Measurements from ENCODE around the gene MAN1A1.
"Not testable (repeated sequence)": the region's sequence is repeated elsewhere in the genome, so short reads cannot be mapped to it uniquely, and the experiment has no call there.

Gene MAN1A1

DNA sequence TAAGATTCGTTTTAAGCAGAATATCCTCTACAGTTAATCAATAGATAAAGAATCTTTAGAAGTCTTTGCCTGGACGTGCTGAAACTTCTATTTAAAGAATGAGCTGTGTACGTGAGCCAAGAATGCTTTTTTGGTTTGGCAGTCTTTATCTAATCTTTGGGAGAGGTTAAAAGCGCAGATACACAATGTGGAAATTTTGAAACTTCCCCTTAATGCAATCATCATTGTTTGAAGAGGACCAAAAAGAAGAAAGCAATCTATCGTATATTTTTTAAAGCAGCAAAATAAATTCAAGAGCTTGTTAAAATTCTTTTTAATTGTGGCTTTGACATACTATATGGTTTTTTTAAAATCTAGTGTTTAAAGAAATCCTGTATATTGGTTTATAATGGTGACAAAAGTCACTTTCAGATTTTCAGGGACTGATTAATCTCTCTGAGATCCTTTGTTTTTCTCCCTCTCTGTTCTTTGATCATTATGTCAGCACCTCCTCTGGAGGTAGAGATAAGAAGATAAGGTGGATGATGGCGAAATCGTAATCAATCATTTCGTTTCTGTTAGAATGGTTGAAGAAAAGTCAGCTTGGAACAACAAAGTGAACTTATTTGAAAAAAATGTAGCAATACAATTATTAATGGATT lies 179.0 kb downstream of the MAN1A1 start:
- Histone ChIP-seq H3K36me3 (ENCODE audit: control insufficient read depth, low read length) (no peaks in the 10 kb centered on the region), H3K27me3 (ENCODE audit: control insufficient read depth, low read length) (no peaks in the 10 kb centered on the region), H3K27ac (ENCODE audit: low read depth, low read length) (no peak overlapping the region), H3K4me3 (ENCODE audit: low read length) (no peak overlapping the region), H4K20me1 (ENCODE audit: control insufficient read depth, insufficient read depth, low read depth, low read length) (no peaks in the 10 kb centered on the region), H3K9me3 (ENCODE audit: control insufficient read depth, insufficient read depth, low read length) (no peaks in the 10 kb centered on the region), H3K79me2 (ENCODE audit: control insufficient read depth, low read length) (no peaks in the 10 kb centered on the region), H3F3A (ENCODE audit: control insufficient read depth, insufficient read depth) (no peaks in the 10 kb centered on the region), H3K4me1 (ENCODE audit: control insufficient read depth, low read length) (no peaks in the 10 kb centered on the region), H3K4me2 (ENCODE audit: low read length) (no peak overlapping the region), H3K9me2 (replicated peaks; ENCODE audit: control insufficient read depth, low read length) (no peaks in the 10 kb centered on the region)
- TF ChIP-seq EZH2phosphoT487 (IDR thresholded peaks at IDR 0.05; ENCODE audit: borderline replicate concordance, low read length), result no peak
- TF ChIP-seq, protein P1, sequence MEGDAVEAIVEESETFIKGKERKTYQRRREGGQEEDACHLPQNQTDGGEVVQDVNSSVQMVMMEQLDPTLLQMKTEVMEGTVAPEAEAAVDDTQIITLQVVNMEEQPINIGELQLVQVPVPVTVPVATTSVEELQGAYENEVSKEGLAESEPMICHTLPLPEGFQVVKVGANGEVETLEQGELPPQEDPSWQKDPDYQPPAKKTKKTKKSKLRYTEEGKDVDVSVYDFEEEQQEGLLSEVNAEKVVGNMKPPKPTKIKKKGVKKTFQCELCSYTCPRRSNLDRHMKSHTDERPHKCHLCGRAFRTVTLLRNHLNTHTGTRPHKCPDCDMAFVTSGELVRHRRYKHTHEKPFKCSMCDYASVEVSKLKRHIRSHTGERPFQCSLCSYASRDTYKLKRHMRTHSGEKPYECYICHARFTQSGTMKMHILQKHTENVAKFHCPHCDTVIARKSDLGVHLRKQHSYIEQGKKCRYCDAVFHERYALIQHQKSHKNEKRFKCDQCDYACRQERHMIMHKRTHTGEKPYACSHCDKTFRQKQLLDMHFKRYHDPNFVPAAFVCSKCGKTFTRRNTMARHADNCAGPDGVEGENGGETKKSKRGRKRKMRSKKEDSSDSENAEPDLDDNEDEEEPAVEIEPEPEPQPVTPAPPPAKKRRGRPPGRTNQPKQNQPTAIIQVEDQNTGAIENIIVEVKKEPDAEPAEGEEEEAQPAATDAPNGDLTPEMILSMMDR (IDR thresholded peaks at IDR 0.05; ENCODE audit: low read depth, low read length, poor library complexity, severe bottlenecking), result no peak

DNA sequence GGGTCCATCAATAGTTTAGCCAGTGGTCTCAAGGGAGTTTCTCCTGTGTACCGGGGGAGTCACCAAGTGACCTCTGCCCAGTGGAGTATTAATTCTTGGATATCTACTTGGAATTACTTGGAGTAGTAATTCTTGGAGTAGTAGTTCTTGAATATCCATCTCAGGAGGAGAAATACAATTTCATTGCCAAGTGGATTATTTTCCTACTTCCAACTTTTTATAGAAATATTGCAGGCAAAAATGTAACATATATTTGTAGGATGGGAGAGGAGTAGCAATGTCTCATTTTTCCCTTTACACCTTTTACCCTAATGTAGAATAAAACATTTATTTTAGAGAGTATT lies 179.5 kb downstream of the MAN1A1 start:
- H3K27ac ChIP-seq (ENCODE audit: low read depth, low read length), result no peak overlapping the region
- no peaks in the 10 kb centered on the region for H3F3A ChIP-seq (ENCODE audit: control insufficient read depth, insufficient read depth)
- no peak overlapping the region for H3K4me3 ChIP-seq (ENCODE audit: low read length)
- H3K79me2 ChIP-seq (ENCODE audit: control insufficient read depth, low read length), result no peaks in the 10 kb centered on the region
- no peaks in the 10 kb centered on the region for H3K9me2 ChIP-seq (replicated peaks; ENCODE audit: control insufficient read depth, low read length)
- TF ChIP-seq, protein P1 (IDR thresholded peaks at IDR 0.05; ENCODE audit: low read depth, low read length, poor library complexity, severe bottlenecking), result no peak
- TF ChIP-seq EZH2phosphoT487 (IDR thresholded peaks at IDR 0.05; ENCODE audit: borderline replicate concordance, low read length), result no peak
- H4K20me1 ChIP-seq (ENCODE audit: control insufficient read depth, insufficient read depth, low read depth, low read length), result no peaks in the 10 kb centered on the region
- H3K4me2 ChIP-seq (ENCODE audit: low read length), result no peak overlapping the region
- no peaks in the 10 kb centered on the region for H3K27me3 ChIP-seq (ENCODE audit: control insufficient read depth, low read length)
- no peaks in the 10 kb centered on the region for H3K36me3 ChIP-seq (ENCODE audit: control insufficient read depth, low read length)
- no peaks in the 10 kb centered on the region for H3K4me1 ChIP-seq (ENCODE audit: control insufficient read depth, low read length)
- H3K9me3 ChIP-seq (ENCODE audit: control insufficient read depth, insufficient read depth, low read length), result no peaks in the 10 kb centered on the region

DNA sequence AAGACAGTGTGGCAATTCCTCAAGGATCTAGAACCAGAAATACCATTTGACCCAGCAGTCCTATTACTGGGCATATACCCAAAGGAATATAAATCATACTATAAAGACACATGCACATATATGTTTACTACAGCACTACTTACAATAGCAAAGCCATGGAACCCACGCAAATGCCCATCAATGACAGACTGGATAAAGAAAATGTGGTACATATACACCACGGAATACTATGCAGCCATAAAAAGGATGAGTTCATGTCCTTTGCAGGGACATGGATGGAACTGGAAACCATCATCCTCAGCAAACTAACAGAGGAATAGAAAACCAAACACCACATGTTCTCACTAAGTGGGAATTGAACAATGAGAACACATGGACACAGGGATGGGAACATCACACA lies 180.2 kb downstream of the MAN1A1 start:
- H3K9me2 ChIP-seq (replicated peaks; ENCODE audit: control insufficient read depth, low read length); H3K4me1 ChIP-seq (ENCODE audit: control insufficient read depth, low read length); H3K4me3 ChIP-seq (ENCODE audit: low read length); H3K79me2 ChIP-seq (ENCODE audit: control insufficient read depth, low read length); H3K4me2 ChIP-seq (ENCODE audit: low read length); H3F3A ChIP-seq (ENCODE audit: control insufficient read depth, insufficient read depth); H3K27ac ChIP-seq (ENCODE audit: low read depth, low read length); H3K36me3 ChIP-seq (ENCODE audit: control insufficient read depth, low read length); H4K20me1 ChIP-seq (ENCODE audit: control insufficient read depth, insufficient read depth, low read depth, low read length); H3K9me3 ChIP-seq (ENCODE audit: control insufficient read depth, insufficient read depth, low read length); H3K27me3 ChIP-seq (ENCODE audit: control insufficient read depth, low read length): not testable (repeated sequence)

GRCh38 chr6:119166024-119166784 lies 183.4 kb downstream of the MAN1A1 start:
- Histone ChIP-seq H3K79me2 (ENCODE audit: control insufficient read depth, low read length) (no peaks in the 10 kb centered on the region), H3K27me3 (ENCODE audit: control insufficient read depth, low read length) (no peaks in the 10 kb centered on the region), H3K27ac (ENCODE audit: low read depth, low read length) (no peak overlapping the region), H3K4me3 (ENCODE audit: low read length) (no peak overlapping the region), H3K9me2 (replicated peaks; ENCODE audit: control insufficient read depth, low read length) (no peaks in the 10 kb centered on the region), H3K36me3 (ENCODE audit: control insufficient read depth, low read length) (no peaks in the 10 kb centered on the region), H3F3A (ENCODE audit: control insufficient read depth, insufficient read depth) (no peaks in the 10 kb centered on the region), H3K9me3 (ENCODE audit: control insufficient read depth, insufficient read depth, low read length) (no peaks in the 10 kb centered on the region), H3K4me2 (ENCODE audit: low read length) (no peak overlapping the region), H4K20me1 (ENCODE audit: control insufficient read depth, insufficient read depth, low read depth, low read length) (no peaks in the 10 kb centered on the region), H3K4me1 (ENCODE audit: control insufficient read depth, low read length) (no peaks in the 10 kb centered on the region)
- no peak for TF ChIP-seq EZH2phosphoT487 (IDR thresholded peaks at IDR 0.05; ENCODE audit: borderline replicate concordance, low read length)
- TF ChIP-seq, protein P1 (IDR thresholded peaks at IDR 0.05; ENCODE audit: low read depth, low read length, poor library complexity, severe bottlenecking), result no peak
